Upper lobe of right lung (tissue), 1 donor: ENCODE data around the gene PPM1H. TPM values are rescaled to one million over a fixed set of nuclear protein-coding genes. Genes with fewer than 3 reads are reported as not detected.

ENCODE experiments used
- ATAC-seq: fragments of 200-7000 bp; cut with Tn5 transposase; one replicate; pipeline ENCODE4 v1.9.1; 2020; ENCODE audit warnings: mild to moderate bottlenecking, moderate library complexity
- DNase-seq: peaks from one replicate; pipeline ENCODE4 v3.0.0-alpha.2; 2020
- H3K27ac ChIP-seq: fragments of 200-600 bp; one replicate; pipeline ENCODE4 v1.8.0; 2022
- H3K27me3 ChIP-seq: fragments of 200-600 bp; one replicate; pipeline ENCODE4 v1.8.0; 2022; ENCODE audit warnings: mild to moderate bottlenecking
- H3K36me3 ChIP-seq: fragments of 200-600 bp; one replicate; pipeline ENCODE4 v1.8.0; 2022
- H3K4me1 ChIP-seq: fragments of 200-600 bp; one replicate; pipeline ENCODE4 v1.8.0; 2022
- H3K4me3 ChIP-seq: fragments of 200-600 bp; one replicate; pipeline ENCODE4 v1.8.0; 2022; ENCODE audit warnings: mild to moderate bottlenecking
- H3K9me3 ChIP-seq: fragments of 200-600 bp; one replicate; pipeline ENCODE4 v1.8.0; 2022
- CTCF ChIP-seq: fragments of 200-600 bp; IDR thresholded peaks from one replicate; pipeline ENCODE4 v1.8.0; 2022; ENCODE audit warnings: antibody characterized with exemption
- intact Hi-C: fragments of 100-400 bp; cut with DNase I; formaldehyde crosslinking; loops from one replicate; pipeline ENCODE4 v1.11.0; 2022
- total RNA-seq: library from RNA; stranded (reverse); fragmentation: NEBNext Ultra II Directional; extraction: Animal tissue kit (Norgen Biotek cat#: 25700); gene quantifications from one replicate; pipeline ENCODE4 v1.2.1, GENCODE V29; 2021
- donor health status: DM: no; HTN: yes; CAD: no; lungs with severe emphysema.

The PPM1H gene
- total RNA-seq, 1 donor from 2014 or later = 8.0 TPM

- ATAC-seq (no peak), DNase-seq (no peak)
- Histone ChIP-seq H3K27me3 (no peaks in the 10 kb centered on the region), H3K4me1 (peaks cover 11% of the 10 kb centered on the region), H3K9me3 (no peaks in the 10 kb centered on the region), H3K4me3 (no peak overlapping the region), H3K36me3 (no peaks in the 10 kb centered on the region), H3K27ac (no peak overlapping the region)
- intact Hi-C loops = no loop called here
- TF ChIP-seq CTCF = no peak
Measured at GRCh38 chr12:62720025-62720424, 214.9 kb downstream of the PPM1H start.

- Histone ChIP-seq H3K36me3 (no peaks in the 10 kb centered on the region), H3K4me1 (peaks cover 11% of the 10 kb centered on the region), H3K27ac (no peak overlapping the region), H3K9me3 (no peaks in the 10 kb centered on the region), H3K27me3 (no peaks in the 10 kb centered on the region), H3K4me3 (no peak overlapping the region)
- DNase-seq (no peak), ATAC-seq (no peak)
- intact Hi-C loops = no loop called here
- no peak for TF ChIP-seq CTCF
Measured at GRCh38 chr12:62718762-62719426, 216.1 kb downstream of the PPM1H start.

- no peak for ATAC-seq
- TF ChIP-seq CTCF = no peak
- no peak for DNase-seq
- Histone ChIP-seq H3K27ac (no peak overlapping the region), H3K9me3 (no peaks in the 10 kb centered on the region), H3K4me3 (no peak overlapping the region), H3K27me3 (no peaks in the 10 kb centered on the region), H3K4me1 (peaks cover 11% of the 10 kb centered on the region), H3K36me3 (no peaks in the 10 kb centered on the region)
- intact Hi-C loops = no loop called here
Measured at GRCh38 chr12:62717643-62718042, 217.3 kb downstream of the PPM1H start.

- Histone ChIP-seq H3K27ac (no peak overlapping the region), H3K4me1 (peaks cover 11% of the 10 kb centered on the region), H3K27me3 (no peaks in the 10 kb centered on the region), H3K4me3 (no peak overlapping the region), H3K36me3 (no peaks in the 10 kb centered on the region), H3K9me3 (no peaks in the 10 kb centered on the region)
- ATAC-seq (no peak), DNase-seq (no peak)
- intact Hi-C loops = no loop called here
- TF ChIP-seq CTCF = no peak
Measured at GRCh38 chr12:62716866-62717525, 218.0 kb downstream of the PPM1H start.

GRCh38 chr12:62716037-62716436 is 218.9 kb downstream of the PPM1H start:
- no peak overlapping the region for H3K27ac ChIP-seq
- intact Hi-C loops = no loop called here
- H3K4me3 ChIP-seq = no peak overlapping the region
- H3K36me3 ChIP-seq = no peaks in the 10 kb centered on the region
- no peak for DNase-seq
- TF ChIP-seq CTCF = no peak
- no peaks in the 10 kb centered on the region for H3K27me3 ChIP-seq
- H3K9me3 ChIP-seq = no peaks in the 10 kb centered on the region
- H3K4me1 ChIP-seq = peaks cover 9% of the 10 kb centered on the region
- ATAC-seq = no peak
